ENCODE measurements around the gene TTF2. TPM values are rescaled to one million over a fixed set of nuclear protein-coding genes. Genes with fewer than 3 reads are reported as not detected.

TTF2 gene
- total RNA-seq, 1 donor from 2014 or later, result 14.3 TPM

DNA sequence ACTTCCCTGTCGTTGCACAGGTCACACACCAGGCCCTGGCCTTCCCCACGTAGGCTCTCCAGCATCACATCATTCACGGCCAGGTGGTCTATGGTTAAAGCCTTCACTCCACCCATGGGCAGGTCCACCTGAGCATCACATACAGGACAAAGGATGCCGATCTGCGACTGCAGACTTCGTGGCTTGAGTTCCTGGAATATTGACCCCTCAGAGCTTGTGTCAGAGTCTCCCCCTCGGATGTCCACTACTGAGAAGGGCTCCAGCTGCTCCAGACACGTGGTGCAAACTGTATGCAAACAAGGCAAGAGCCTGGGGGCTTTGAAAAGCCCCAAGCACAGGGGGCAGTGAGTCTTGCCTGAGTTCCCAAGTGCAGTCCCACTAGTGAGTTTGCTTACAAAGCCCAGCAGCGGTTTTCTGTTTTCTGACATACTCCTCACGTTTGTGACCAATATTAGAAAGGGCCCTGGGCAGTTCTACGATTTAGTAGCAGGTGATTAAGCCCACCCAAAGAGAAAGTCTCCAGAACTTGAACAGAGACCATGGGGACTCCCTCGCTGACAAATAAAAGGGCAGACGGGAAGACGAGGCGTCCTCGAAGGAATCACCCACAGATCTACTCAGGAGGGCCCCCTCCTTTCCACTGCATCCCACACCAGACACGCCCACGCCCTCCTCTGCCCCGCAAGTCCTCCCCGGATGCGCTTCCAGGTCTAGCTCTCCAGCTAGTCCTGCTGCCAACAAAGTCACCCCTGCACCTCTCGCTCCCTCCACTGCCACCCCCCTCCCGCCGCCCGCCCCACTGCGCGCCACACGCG lies 60.9 kb downstream of the TTF2 start:
- DNase-seq (ENCODE audit: low read depth), result no peak
- Histone ChIP-seq H3K36me3 (ENCODE audit: control insufficient read depth, insufficient read depth, low read length) (no peaks in the 10 kb centered on the region), H3K27me3 (ENCODE audit: control insufficient read depth, insufficient read depth, low read length) (no peaks in the 10 kb centered on the region), H3K4me3 (ENCODE audit: low read depth, low read length) (peak overlapping the region; percentile 63)
- TF ChIP-seq, protein P1, sequence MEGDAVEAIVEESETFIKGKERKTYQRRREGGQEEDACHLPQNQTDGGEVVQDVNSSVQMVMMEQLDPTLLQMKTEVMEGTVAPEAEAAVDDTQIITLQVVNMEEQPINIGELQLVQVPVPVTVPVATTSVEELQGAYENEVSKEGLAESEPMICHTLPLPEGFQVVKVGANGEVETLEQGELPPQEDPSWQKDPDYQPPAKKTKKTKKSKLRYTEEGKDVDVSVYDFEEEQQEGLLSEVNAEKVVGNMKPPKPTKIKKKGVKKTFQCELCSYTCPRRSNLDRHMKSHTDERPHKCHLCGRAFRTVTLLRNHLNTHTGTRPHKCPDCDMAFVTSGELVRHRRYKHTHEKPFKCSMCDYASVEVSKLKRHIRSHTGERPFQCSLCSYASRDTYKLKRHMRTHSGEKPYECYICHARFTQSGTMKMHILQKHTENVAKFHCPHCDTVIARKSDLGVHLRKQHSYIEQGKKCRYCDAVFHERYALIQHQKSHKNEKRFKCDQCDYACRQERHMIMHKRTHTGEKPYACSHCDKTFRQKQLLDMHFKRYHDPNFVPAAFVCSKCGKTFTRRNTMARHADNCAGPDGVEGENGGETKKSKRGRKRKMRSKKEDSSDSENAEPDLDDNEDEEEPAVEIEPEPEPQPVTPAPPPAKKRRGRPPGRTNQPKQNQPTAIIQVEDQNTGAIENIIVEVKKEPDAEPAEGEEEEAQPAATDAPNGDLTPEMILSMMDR (IDR thresholded peaks at IDR 0.05; ENCODE audit: insufficient read depth, low read length, poor library complexity, severe bottlenecking), result no peak

DNA sequence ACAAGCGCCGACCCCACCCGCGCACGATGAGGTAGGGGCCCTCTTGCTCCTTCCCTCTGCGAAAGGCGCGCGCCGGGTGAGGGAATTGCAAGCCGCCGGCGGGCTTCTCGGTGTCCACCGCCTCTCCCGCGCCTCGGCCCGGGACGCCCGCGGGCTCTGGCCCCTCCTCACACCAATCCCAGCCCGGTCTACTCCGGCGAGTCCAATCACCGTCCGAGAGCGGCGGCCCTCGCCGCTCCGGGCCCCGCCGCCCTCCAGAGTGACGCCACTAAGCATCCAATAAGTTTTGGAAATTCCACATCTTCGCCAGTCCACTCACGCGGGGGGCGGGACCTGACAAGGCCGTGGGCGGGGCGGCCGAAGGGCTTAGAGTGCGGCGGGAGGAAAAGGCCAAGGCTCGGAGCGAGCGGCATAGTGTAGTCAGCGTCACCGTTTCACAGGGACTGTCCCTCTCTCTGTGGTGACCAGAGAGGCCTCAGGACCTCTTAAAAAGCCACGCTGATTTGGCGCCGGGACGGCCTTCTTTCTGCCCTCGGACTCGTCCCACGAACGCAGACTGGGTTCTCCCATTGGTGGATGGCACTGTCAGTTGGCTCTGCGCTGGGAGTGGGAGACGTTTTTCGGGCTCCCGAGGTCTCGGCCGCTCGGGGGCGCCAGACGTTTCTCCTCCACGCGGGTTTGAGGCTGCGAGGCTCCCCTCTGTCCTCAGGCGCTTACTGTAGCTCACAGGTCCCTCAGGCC lies 61.6 kb downstream of the TTF2 start, which contains the start of gene TRIM45:
TSS of gene TRIM45 (minus strand) at position 161 of the 741 bp plus-strand sequence. CDS start 548 bp downstream, outside the sequence.
- Histone ChIP-seq H3K27me3 (ENCODE audit: control insufficient read depth, insufficient read depth, low read length) (no peaks in the 10 kb centered on the region), H3K36me3 (ENCODE audit: control insufficient read depth, insufficient read depth, low read length) (no peaks in the 10 kb centered on the region), H3K4me3 (ENCODE audit: low read depth, low read length) (peak within 1 kb of the TSS; percentile 63)
- TF ChIP-seq, protein P1 (IDR thresholded peaks at IDR 0.05; ENCODE audit: insufficient read depth, low read length, poor library complexity, severe bottlenecking), result peak; percentile 88
- DNase-seq (ENCODE audit: low read depth), result peak; percentile 83

DNA sequence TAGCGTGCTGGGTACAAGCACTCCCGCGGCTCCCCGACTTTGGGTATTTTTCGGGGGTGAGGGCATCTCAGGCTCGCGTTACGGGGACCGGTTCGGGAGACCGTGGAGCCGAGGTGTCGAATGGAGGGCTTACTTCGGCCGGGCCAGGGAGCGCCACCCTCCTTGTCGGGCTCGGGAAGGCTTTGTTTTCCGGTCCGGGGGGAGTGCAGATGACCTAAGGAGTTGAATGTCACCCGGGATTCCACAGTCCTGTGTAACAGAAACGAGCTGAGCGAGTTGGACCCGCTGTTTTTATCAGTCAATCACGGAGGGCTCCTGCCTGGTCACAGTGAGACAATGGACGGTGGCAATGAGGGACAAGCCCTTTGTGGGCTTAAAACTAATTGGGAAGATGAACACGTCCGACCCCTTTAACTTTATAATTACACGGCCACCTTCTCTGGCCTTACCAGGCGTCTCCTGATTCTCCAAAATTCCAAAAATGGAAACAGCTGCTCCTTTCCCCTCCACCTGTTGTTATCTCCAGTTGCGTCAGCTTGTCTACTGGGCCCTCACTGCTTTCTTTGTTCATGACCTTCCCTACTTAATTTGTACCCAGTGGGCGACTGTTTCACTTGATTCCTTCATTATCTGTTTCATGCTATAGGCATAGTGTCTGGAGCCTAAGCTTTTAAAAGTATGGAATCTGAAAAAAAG lies 62.4 kb downstream of the TTF2 start:
- DNase-seq (ENCODE audit: low read depth), result no peak
- H3K4me3 ChIP-seq (ENCODE audit: low read depth, low read length), result peak overlapping the region; percentile 63
- TF ChIP-seq, protein P1 (IDR thresholded peaks at IDR 0.05; ENCODE audit: insufficient read depth, low read length, poor library complexity, severe bottlenecking), result no peak
- H3K36me3 ChIP-seq (ENCODE audit: control insufficient read depth, insufficient read depth, low read length), result no peaks in the 10 kb centered on the region
- H3K27me3 ChIP-seq (ENCODE audit: control insufficient read depth, insufficient read depth, low read length), result no peaks in the 10 kb centered on the region

DNA sequence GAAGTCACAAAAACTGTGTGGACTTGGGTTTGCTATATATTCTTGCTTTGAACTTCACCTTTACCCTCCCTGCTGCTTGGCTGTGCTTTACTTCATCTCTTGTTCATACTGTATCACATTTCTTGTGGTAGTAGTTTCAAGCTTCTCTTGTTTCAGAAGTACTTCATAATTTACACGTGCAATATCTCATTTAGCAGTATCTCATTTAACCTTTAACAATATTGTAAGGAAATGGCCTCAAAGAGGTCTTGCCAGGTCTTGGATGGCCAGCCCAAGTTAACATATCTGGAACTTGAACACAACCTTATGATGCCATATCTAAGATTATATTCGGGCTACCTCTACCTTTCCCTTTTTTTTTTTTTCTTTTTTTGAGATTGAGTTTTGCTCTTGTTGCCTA lies 63.1 kb downstream of the TTF2 start:
- no peaks in the 10 kb centered on the region for H3K27me3 ChIP-seq (ENCODE audit: control insufficient read depth, insufficient read depth, low read length)
- no peak overlapping the region for H3K4me3 ChIP-seq (ENCODE audit: low read depth, low read length)
- no peak for DNase-seq (ENCODE audit: low read depth)
- no peaks in the 10 kb centered on the region for H3K36me3 ChIP-seq (ENCODE audit: control insufficient read depth, insufficient read depth, low read length)
- TF ChIP-seq, protein P1 (IDR thresholded peaks at IDR 0.05; ENCODE audit: insufficient read depth, low read length, poor library complexity, severe bottlenecking), result no peak

DNA sequence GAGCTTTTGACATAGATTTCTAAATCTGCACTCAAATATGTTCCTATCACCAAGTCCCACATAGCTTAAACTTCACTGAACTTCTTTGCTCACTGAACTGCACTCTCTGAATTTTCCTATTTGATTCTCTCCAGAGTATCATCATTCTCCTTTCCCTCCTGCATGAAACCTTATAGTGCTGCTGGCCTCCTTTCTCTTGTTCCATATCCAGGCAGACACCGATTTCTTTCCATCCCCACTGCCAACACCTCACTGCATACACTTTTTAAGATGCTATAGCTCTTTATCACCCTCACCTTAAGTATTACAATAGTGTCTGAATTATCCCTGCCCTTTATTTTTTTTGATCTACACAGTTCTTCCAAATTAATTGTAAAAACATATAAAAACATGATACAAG lies 64.5 kb downstream of the TTF2 start:
- Histone ChIP-seq H3K4me3 (ENCODE audit: low read depth, low read length) (no peak overlapping the region), H3K27me3 (ENCODE audit: control insufficient read depth, insufficient read depth, low read length) (no peaks in the 10 kb centered on the region), H3K36me3 (ENCODE audit: control insufficient read depth, insufficient read depth, low read length) (no peaks in the 10 kb centered on the region)
- DNase-seq (ENCODE audit: low read depth), result no peak
- TF ChIP-seq, protein P1 (IDR thresholded peaks at IDR 0.05; ENCODE audit: insufficient read depth, low read length, poor library complexity, severe bottlenecking), result no peak

All from kidney epithelial cell (primary cell).